ENCODE results near the gene CYP2C9.
"Not testable (repeated sequence)": the region's sequence is repeated elsewhere in the genome, so short reads cannot be mapped to it uniquely, and the experiment has no call there.

Gene CYP2C9

GRCh38 chr10:94938383-94938782, at the start of gene CYP2C9:
TSS of gene CYP2C9 (plus strand) at chr10:94938658. CDS start at chr10:94938683, 25 bp downstream.
- no peak for DNase-seq

- no peak for DNase-seq
These were observed 49.3 kb upstream of the CYP2C9 start for GRCh38 chr10:94889123-94889522.

GRCh38 chr10:94890264-94891022, 48.0 kb upstream of the CYP2C9 start:
- no peak for DNase-seq

GRCh38 chr10:94898414-94898813, 40.0 kb upstream of the CYP2C9 start:
- not testable (repeated sequence) for DNase-seq

- DNase-seq, result no peak
These were observed 36.4 kb upstream of the CYP2C9 start for GRCh38 chr10:94902080-94902479.

- no peak for DNase-seq
These were observed 35.9 kb upstream of the CYP2C9 start for GRCh38 chr10:94902570-94902969.

- DNase-seq, result not testable (repeated sequence)
These were observed 33.8 kb upstream of the CYP2C9 start for GRCh38 chr10:94904506-94905148.

GRCh38 chr10:94916423-94916822, 22.0 kb upstream of the CYP2C9 start:
- no peak for DNase-seq

- no peak for DNase-seq
These were observed 1.7 kb upstream of the CYP2C9 start for GRCh38 chr10:94936721-94937120.

- DNase-seq, result not testable (repeated sequence)
These were observed 5.1 kb downstream of the CYP2C9 start for GRCh38 chr10:94943432-94944103.

GRCh38 chr10:94946181-94946580, 7.7 kb downstream of the CYP2C9 start:
- DNase-seq, result not testable (repeated sequence)

GRCh38 chr10:94963901-94964300, 25.4 kb downstream of the CYP2C9 start:
- DNase-seq, result peak in 1 of 2 experiments; percentile 48

- no peak for DNase-seq
These were observed 45.1 kb downstream of the CYP2C9 start for GRCh38 chr10:94983555-94983954.

GRCh38 chr10:94989192-94989591, 50.7 kb downstream of the CYP2C9 start:
- DNase-seq, result no peak

GRCh38 chr10:94991243-94991888, 52.9 kb downstream of the CYP2C9 start:
- no peak for DNase-seq

GRCh38 chr10:94992811-94993210, 54.4 kb downstream of the CYP2C9 start:
- no peak for DNase-seq

GRCh38 chr10:94997741-94998174, 59.3 kb downstream of the CYP2C9 start:
- no peak for DNase-seq

- DNase-seq, result no peak
These were observed 88.0 kb downstream of the CYP2C9 start for GRCh38 chr10:95026461-95026860.

GRCh38 chr10:95031656-95032055, 93.2 kb downstream of the CYP2C9 start:
- no peak for DNase-seq

- no peak for DNase-seq
These were observed 95.9 kb downstream of the CYP2C9 start for GRCh38 chr10:95034401-95034800.

GRCh38 chr10:95035332-95036295, 97.2 kb downstream of the CYP2C9 start:
- DNase-seq, result no peak

- no peak for DNase-seq
These were observed 100.8 kb downstream of the CYP2C9 start for GRCh38 chr10:95039281-95039680.

All from SW 1271 (cell line).